ENCODE data around the gene SDCCAG8. TPM values are rescaled to one million over a fixed set of nuclear protein-coding genes. Genes with fewer than 3 reads are reported as not detected.

The SDCCAG8 gene
- total and polyA plus RNA-seq, 2 experiments from 2014 or later, result 28.3 to 39.3 TPM

- Histone ChIP-seq H3K79me2 (no peaks in the 10 kb centered on the region), H3K9me3 (ENCODE audit: low read depth) (no peaks in the 10 kb centered on the region), H3K4me2 (no peak overlapping the region), H3K27me3 (no peaks in the 10 kb centered on the region), H3K36me3 (replicated peaks; ENCODE audit: insufficient read depth, low read depth) (no peaks in the 10 kb centered on the region), H3K9me2 (replicated peaks; ENCODE audit: insufficient read depth) (no peaks in the 10 kb centered on the region), H2AFZ (no peak overlapping the region), H3K4me1 (ENCODE audit: insufficient read depth) (no peaks in the 10 kb centered on the region), H3K4me3 (no peak overlapping the region), H3K27ac (no peak overlapping the region), H4K20me1 (ENCODE audit: insufficient read depth, poor library complexity, severe bottlenecking) (no peaks in the 10 kb centered on the region)
- no peak for TF ChIP-seq CTCF (IDR thresholded peaks at IDR 0.05; ENCODE audit: poor library complexity)
- TF ChIP-seq EZH2phosphoT487 (IDR thresholded peaks at IDR 0.05; ENCODE audit: low read depth, severe bottlenecking, unreplicated experiment), result no peak
- TF ChIP-seq EZH2 (IDR thresholded peaks at IDR 0.05; ENCODE audit: borderline replicate concordance), result no peak
- DNase-seq (ENCODE audit: low spot score), result no peak
- WGBS (ENCODE audit: low lambda C conversion rate, missing lambda C conversion rate), result 87% methylated on average over 2 of the region's 2 CpGs
Measured at GRCh38 chr1:243379706-243380105, 123.9 kb downstream of the SDCCAG8 start.

DNA sequence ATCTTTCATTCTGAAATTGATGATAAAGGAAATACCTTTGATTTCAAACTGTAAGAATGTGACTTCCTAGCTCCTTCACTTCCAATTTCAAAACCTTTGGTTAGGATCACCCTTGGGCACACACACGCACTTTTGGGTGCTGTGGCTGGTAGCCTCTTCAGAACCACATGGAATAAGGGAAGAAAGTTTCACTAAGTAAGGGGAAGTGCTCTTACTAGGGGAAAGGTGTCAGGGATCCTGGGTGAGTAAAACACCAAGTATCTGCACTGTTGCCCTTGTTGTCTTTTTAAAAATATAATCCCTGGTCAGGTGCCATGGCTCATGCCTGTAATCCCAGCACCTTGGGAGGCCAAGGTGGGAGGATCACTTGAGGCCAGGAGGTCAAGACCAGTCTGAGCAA, 132.4 kb downstream of the SDCCAG8 start:
- no peak overlapping the region for H3K4me3 ChIP-seq
- no peaks in the 10 kb centered on the region for H3K27me3 ChIP-seq
- H3K27ac ChIP-seq, result no peak overlapping the region
- H3K4me2 ChIP-seq, result no peak overlapping the region
- 100% methylated on average over 1 of the region's 1 CpG for WGBS (ENCODE audit: low lambda C conversion rate, missing lambda C conversion rate)
- no peaks in the 10 kb centered on the region for H3K4me1 ChIP-seq (ENCODE audit: insufficient read depth)
- H4K20me1 ChIP-seq (ENCODE audit: insufficient read depth, poor library complexity, severe bottlenecking), result no peaks in the 10 kb centered on the region
- H2AFZ ChIP-seq, result no peak overlapping the region
- H3K9me2 ChIP-seq (replicated peaks; ENCODE audit: insufficient read depth), result no peaks in the 10 kb centered on the region
- no peaks in the 10 kb centered on the region for H3K36me3 ChIP-seq (replicated peaks; ENCODE audit: insufficient read depth, low read depth)
- DNase-seq (ENCODE audit: low spot score), result no peak
- no peak for TF ChIP-seq EZH2phosphoT487 (IDR thresholded peaks at IDR 0.05; ENCODE audit: low read depth, severe bottlenecking, unreplicated experiment)
- no peak for TF ChIP-seq CTCF (IDR thresholded peaks at IDR 0.05; ENCODE audit: poor library complexity)
- no peak for TF ChIP-seq EZH2 (IDR thresholded peaks at IDR 0.05; ENCODE audit: borderline replicate concordance)
- H3K9me3 ChIP-seq (ENCODE audit: low read depth), result no peaks in the 10 kb centered on the region
- H3K79me2 ChIP-seq, result no peaks in the 10 kb centered on the region

DNA sequence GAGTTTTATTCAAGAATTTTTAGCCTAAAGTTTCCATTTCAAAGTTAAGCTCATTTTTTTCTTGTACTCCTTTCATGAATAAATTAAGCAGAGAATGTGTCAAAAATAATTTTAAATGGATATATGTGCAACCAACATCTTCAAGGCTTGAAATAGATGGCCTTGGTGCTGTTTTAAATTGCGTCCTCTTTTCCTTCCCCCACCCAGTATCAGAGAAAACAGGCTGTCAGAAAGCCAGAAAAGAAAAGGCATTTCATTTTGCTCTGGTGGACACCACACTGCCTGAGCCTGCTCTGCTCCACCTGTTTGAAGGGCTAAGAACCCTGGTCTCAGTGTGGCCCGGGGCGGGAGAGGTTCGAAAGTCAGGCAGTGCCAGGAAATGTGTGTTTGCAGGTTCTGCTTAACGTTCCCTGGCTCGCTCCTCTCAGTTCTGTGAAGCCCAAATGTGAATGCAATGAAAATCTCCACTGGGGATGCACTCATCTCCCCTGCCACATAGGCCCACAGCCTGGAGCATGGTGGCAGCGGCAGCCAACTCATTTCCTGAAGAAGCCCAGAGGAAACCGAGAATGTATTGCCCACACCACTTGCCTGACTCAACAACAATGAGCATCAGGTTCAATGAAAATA, 134.4 kb downstream of the SDCCAG8 start:
- Histone ChIP-seq H3K36me3 (replicated peaks; ENCODE audit: insufficient read depth, low read depth) (no peaks in the 10 kb centered on the region), H3K27me3 (no peaks in the 10 kb centered on the region), H3K9me3 (ENCODE audit: low read depth) (no peaks in the 10 kb centered on the region), H3K4me1 (ENCODE audit: insufficient read depth) (no peaks in the 10 kb centered on the region), H4K20me1 (ENCODE audit: insufficient read depth, poor library complexity, severe bottlenecking) (no peaks in the 10 kb centered on the region), H3K9me2 (replicated peaks; ENCODE audit: insufficient read depth) (no peaks in the 10 kb centered on the region), H3K27ac (no peak overlapping the region), H3K4me3 (no peak overlapping the region), H3K4me2 (no peak overlapping the region), H3K79me2 (no peaks in the 10 kb centered on the region), H2AFZ (no peak overlapping the region)
- no peak for DNase-seq (ENCODE audit: low spot score)
- WGBS (ENCODE audit: low lambda C conversion rate, missing lambda C conversion rate), result 91% methylated on average over 8 of the region's 8 CpGs
- TF ChIP-seq EZH2phosphoT487 (IDR thresholded peaks at IDR 0.05; ENCODE audit: low read depth, severe bottlenecking, unreplicated experiment), result no peak
- no peak for TF ChIP-seq CTCF (IDR thresholded peaks at IDR 0.05; ENCODE audit: poor library complexity)
- TF ChIP-seq EZH2 (IDR thresholded peaks at IDR 0.05; ENCODE audit: borderline replicate concordance), result no peak
